Measurements from ENCODE around the gene ZNHIT6.

DNA sequence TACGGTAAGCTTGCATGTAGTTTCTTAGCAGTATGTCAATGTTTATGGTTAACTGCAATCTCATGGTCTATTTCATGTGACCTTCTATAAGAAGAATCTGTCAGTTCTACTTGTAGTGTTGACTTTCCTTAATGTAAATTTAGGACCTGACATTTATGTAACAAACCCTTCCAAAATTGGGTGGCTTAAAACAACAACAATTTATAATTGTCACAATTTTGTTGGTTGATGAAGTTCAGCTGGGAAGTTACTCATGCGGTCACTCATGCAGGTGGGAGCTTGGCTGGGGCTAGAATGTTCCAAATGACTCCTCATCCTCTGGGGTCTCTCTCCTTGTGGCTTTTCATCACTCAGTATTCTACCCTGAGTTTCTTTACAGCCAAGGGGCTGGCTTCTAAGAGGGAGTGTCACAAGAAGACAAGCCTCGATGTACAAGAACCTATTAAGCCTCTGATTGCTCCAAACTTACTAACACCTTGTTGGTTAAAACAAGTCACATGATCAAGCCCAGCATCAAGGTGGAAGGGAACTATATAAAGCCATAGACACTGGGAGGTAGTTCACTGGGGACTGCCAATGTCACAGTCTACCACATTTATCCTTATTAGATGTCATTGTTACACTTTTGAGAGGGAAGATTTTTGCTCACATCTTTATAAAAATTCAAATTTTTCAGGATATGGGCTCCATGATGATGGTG lies 103.8 kb downstream of the ZNHIT6 start:
- TF ChIP-seq, protein P1, sequence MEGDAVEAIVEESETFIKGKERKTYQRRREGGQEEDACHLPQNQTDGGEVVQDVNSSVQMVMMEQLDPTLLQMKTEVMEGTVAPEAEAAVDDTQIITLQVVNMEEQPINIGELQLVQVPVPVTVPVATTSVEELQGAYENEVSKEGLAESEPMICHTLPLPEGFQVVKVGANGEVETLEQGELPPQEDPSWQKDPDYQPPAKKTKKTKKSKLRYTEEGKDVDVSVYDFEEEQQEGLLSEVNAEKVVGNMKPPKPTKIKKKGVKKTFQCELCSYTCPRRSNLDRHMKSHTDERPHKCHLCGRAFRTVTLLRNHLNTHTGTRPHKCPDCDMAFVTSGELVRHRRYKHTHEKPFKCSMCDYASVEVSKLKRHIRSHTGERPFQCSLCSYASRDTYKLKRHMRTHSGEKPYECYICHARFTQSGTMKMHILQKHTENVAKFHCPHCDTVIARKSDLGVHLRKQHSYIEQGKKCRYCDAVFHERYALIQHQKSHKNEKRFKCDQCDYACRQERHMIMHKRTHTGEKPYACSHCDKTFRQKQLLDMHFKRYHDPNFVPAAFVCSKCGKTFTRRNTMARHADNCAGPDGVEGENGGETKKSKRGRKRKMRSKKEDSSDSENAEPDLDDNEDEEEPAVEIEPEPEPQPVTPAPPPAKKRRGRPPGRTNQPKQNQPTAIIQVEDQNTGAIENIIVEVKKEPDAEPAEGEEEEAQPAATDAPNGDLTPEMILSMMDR (IDR thresholded peaks at IDR 0.05; ENCODE audit: low read length) = no peak
- no peak for TF ChIP-seq EZH2 (IDR thresholded peaks at IDR 0.05; ENCODE audit: borderline replicate concordance, low read length)

Data from OCI-LY1 (cell line).